ENCODE data around the gene RABGAP1.

Gene RABGAP1

GRCh38 chr9:122941582-122942234 lies 888 bp downstream of the RABGAP1 start:
- DNase-seq = no peak

- DNase-seq = no peak
These were observed 4.4 kb downstream of the RABGAP1 start for GRCh38 chr9:122944960-122945888.

GRCh38 chr9:122946461-122947005 lies 5.7 kb downstream of the RABGAP1 start:
- no peak for DNase-seq

- DNase-seq = no peak
These were observed 7.5 kb downstream of the RABGAP1 start for GRCh38 chr9:122948313-122948712.

GRCh38 chr9:122949696-122950095 lies 8.9 kb downstream of the RABGAP1 start:
- DNase-seq = no peak

GRCh38 chr9:122950263-122950662 lies 9.4 kb downstream of the RABGAP1 start:
- no peak for DNase-seq

DNA sequence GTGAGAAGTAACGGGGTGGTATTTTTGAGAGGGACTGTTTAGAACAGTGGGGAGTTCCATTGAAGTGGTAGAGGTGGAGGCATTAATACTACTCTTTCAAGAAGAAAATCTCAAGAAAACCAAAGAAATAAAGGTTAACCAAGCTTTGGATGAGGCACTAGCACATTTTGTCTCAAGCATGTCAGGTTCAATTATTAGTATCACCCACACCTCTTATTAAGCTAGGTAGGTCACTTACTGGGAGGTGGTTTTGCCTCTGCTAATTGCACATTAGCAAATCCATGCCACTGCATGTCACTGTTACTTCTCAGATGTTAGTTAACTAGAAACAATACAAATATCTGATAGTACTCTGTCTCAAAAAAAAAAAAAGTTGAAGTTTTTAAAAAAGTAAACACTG lies 10.2 kb downstream of the RABGAP1 start:
- no peak for DNase-seq

- no peak for DNase-seq
These were observed 13.5 kb downstream of the RABGAP1 start for GRCh38 chr9:122954253-122954691.

- DNase-seq = no peak
These were observed 15.1 kb downstream of the RABGAP1 start for GRCh38 chr9:122955961-122956360.

DNA sequence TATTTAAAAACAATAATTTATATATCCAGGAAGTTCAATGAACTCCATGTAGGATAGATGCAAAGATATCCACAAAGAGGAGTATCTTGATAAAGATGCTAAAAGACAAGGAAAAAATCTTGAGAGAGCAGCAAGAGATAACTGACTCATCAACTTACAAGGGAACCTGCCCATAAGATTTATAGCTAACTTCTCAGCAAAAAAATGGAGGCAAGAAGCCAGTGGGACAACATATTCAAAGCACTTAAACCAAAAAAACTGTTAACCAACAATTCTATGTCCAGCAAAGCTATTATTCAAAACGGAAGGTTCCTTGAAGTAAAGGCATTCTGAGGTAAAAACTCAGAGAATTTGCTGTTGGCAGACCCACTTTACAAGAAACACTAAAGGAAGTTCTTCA lies 20.3 kb downstream of the RABGAP1 start:
- no peak for DNase-seq

GRCh38 chr9:122975196-122975595 lies 34.4 kb downstream of the RABGAP1 start:
- no peak for DNase-seq

DNA sequence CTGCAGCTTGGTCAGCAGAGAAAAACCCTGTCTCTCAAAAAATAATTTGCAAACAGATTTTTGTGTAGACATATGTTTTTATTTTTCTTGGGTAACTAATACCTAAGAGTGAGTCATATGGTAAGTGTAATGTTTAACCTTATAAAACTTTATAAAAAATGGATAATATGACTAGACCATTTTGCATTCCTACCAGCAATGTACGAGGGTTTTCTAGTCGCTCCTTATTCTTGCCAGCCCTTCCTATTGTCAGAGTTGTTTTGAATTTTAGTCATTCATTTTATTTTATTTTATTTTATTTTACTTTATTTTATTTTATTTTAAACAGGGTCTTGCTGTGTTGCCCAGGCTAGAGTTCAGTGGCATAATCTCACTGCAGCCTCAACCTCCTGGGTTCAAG lies 37.8 kb downstream of the RABGAP1 start:
- no peak for DNase-seq

- no peak for DNase-seq
These were observed 45.2 kb downstream of the RABGAP1 start for GRCh38 chr9:122986010-122986409.

DNA sequence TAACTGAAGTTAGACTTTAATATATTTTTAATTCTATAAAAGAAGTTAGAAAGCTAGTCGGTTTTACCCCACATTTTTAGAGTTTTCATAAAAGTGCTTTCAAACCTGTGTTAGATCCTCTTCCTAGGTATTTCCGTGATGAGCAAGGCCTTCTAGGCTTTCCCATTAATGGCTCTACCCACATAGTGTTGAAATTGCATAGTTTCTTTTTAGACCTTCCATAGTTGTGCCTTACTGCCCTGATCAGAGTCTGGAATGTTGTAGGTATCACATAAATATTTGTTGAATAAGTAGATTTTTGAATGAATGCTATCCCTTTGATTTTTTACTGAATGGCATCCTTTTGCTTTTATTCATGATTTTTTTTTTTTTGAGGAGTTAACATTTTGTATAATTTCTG lies 47.3 kb downstream of the RABGAP1 start:
- DNase-seq = no peak

DNA sequence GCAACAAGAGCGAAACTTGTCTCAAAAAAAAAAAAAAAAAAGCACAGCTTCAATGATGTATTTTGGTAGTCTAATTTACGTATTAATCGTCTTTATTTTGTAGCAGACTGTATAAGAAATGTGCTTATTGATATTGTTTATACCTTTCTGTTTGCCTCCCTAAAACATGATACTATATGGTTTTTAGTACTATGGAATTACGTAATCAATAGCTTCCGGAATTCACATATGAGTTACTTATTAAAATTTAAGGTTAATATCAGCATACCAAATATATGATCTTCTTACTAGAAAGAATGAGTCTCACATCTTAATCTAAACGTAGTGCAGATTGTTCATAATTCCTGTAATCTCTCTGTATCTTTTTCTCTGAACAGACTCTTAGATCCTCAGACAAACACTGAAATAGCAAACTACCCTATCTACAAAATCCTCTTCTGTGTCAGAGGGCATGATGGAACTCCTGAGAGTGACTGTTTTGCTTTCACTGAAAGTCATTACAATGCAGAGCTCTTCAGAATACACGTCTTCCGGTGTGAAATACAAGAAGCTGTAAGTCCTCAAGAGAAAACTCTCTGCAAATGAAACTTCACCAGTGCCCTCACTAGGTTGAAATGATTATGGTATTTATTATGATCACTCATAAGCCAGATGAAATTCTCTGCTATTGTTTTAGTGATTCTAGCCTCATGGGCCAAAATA lies 48.3 kb downstream of the RABGAP1 start:
- no peak for DNase-seq

- DNase-seq = no peak
These were observed 50.6 kb downstream of the RABGAP1 start for GRCh38 chr9:122991370-122991830.

DNA sequence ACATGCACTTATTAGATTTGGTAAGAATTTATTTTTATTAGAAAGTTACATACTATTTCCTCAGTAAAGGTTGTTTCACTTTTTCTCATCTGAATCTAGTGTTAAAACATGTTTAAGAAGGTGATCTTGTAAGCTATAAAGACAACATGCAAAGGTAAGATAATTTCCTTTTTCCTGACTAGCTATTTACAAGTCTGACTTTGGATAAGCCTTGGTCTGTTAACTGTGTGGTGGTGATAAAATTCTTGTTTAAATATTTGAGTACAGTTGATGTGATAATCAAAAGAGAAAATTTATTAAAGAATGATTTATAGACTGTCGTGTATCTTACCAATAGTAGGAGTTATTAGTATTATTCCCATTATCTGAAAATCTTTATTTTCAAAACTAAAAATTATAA lies 55.8 kb downstream of the RABGAP1 start:
- DNase-seq = no peak

GRCh38 chr9:122998448-122998847 lies 57.6 kb downstream of the RABGAP1 start:
- no peak for DNase-seq

GRCh38 chr9:123000371-123001068 lies 59.7 kb downstream of the RABGAP1 start:
- DNase-seq = no peak

GRCh38 chr9:123002754-123003153 lies 61.9 kb downstream of the RABGAP1 start:
- DNase-seq = no peak

- no peak for DNase-seq
These were observed 62.6 kb downstream of the RABGAP1 start for GRCh38 chr9:123003466-123003865.

DNA sequence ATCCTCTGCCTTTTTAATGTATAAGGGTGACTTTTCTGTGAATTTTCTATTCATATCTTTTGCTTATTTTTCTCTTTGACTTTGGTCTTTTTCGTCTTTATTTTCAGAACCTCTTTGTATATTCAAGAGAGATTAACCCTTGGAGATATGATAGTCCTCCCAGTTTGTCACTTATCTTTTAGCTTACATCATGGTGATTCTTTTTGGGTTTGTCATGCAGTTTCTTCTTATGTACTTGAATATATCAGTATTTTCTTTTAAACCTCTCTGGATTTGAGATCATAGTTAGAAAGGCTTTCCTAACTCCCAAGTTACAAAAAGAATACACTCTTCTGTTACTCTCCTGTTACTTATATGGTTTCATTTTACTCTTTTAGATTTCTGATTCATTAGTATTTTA lies 65.1 kb downstream of the RABGAP1 start:
- no peak for DNase-seq

All from right kidney (tissue), 1 donor.